SHP77 (cell line): ENCODE results near the gene TM4SF1.

Experiments used
- DNase-seq, 2 experiments: peaks; one replicate each; lab custom pipeline; 2025; lab: John Stamatoyannopoulos, UW

The TM4SF1 gene

GRCh38 chr3:149375501-149376196 lies 1.8 kb downstream of the TM4SF1 start:
- peak in 1 of 2 experiments; percentile 12 for DNase-seq

GRCh38 chr3:149374793-149375500 lies 2.5 kb downstream of the TM4SF1 start:
- DNase-seq = no peak

DNA sequence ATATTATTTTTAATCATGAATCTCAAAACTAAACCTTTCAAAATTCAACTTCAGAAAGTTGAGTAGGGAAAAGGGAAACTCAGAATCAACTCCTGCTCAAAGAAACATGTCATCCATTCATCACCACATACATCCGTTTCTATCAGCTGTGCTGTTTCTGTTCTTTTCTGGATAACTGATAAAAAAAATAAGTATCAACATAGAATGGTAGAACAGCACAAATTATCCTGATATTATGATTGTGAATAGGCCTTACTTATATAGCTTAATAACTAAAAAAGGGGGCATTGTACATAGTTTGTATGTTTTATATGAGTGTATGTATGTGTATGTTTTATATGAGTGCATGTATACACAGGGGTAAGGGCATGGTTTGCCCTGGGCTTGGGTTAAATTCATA lies 3.1 kb downstream of the TM4SF1 start:
- no peak for DNase-seq

GRCh38 chr3:149373235-149374125 lies 4.0 kb downstream of the TM4SF1 start:
- DNase-seq = no peak

GRCh38 chr3:149371723-149372114 lies 5.7 kb downstream of the TM4SF1 start:
- DNase-seq = no peak

GRCh38 chr3:149371001-149371722 lies 6.3 kb downstream of the TM4SF1 start:
- DNase-seq = no peak

- DNase-seq = no peak
Observed at GRCh38 chr3:149369991-149370866, 7.2 kb downstream of the TM4SF1 start.

- peak; percentile 51 to 60 for DNase-seq
Observed at GRCh38 chr3:149368674-149369497, 8.6 kb downstream of the TM4SF1 start.

DNA sequence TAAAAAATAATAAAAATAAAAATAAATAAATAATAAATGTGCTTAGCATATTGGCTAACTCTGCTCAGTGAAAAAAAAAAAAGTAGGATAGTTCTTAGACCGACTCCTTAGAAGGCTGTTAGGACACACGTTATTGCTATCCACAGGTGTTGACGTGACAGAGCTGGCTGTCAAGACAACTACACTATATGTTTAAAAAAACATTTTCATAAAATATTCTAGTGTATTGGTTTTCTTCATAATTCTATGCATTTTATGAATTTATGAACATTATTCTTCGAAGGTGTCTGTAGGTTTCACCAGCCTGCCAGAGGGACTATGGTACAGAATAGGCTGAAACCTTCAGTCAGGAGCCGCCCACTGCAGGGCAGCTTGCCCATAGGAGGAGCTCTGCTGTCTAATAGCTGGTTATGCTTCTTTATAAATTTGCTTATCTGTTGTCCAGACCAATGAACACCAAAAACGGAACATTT lies 9.2 kb downstream of the TM4SF1 start:
- DNase-seq = no peak

DNA sequence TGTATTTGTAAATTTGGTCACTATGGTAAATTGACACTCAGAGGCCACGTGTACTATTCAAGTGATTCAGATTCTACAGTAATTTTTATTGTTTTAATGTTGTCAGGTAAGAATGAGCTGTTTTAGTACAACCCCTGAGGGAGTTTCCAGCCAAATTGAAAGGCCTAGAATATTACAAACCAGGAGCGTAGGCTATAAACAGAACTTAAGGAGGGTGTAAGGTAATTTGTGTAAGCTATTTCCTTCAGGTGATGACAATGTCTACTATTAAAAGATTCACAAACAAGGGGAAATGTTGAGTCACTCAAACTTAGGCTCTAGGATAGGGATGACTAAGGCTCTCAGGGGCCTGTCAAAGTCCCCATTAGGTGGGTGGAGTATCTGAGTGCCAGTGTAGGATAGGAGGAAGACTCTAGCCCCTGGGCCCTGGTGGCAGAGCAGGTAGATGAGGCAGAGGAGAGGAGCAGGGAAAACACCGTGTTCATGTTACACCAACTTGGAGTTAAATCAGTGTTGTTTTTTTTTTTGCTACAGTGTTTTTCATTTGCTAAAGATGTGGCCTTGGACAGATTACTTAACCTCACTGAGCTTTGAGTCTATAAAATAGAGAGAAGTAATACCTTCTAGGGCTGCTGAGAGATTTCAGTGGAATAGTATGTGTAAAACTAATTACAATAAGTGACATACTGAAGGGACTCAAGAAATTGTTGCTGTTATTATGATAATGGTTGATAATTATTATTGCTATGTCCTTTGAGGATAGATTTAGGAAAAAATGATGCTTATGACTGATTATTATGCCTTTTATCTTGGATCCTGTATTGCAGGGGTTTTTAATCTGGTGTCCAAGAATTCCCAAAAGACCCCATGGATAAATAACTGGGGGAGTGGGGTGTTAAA lies 10.3 kb downstream of the TM4SF1 start:
- DNase-seq = no peak

GRCh38 chr3:149366031-149366430 lies 11.4 kb downstream of the TM4SF1 start:
- DNase-seq = no peak

DNA sequence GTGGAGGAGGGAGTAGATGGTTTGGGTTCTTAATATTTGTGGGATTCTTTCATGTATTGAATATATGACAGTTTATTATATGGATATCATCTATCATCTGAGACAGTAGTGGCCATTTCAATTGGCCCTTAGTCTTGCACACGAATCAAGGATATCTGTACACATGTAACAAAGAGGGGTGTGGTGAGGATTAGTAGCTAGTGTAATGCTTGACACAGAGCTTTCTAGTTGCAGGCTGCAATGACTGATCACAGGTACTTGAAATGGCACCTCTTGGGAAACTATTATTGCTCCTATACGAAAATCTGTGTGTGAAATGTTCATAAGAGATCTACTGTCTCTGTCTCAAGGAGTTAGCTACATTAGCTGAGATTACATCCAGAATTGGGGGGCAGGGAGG lies 12.8 kb downstream of the TM4SF1 start:
- DNase-seq = no peak

DNA sequence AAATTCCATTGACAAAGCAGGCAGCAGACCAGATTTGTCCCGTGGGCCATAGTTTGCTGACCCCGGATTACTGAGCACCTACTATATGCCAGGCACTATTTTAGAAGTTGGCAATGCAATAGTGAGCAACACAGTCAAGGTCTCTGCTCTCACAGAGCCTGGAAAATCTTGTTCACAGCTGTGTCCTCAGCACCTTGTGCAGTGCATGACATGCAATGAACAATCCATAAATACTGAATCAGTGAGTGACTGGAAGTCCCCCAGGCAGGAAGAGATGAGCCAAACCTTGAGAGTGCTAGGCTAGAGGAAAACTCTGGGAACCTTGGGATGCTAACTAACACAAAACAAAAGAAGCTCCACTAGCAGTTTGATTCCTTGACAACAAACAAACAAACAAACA lies 14.4 kb downstream of the TM4SF1 start:
- no peak for DNase-seq

GRCh38 chr3:149362366-149362765 lies 15.1 kb downstream of the TM4SF1 start:
- DNase-seq = no peak

DNA sequence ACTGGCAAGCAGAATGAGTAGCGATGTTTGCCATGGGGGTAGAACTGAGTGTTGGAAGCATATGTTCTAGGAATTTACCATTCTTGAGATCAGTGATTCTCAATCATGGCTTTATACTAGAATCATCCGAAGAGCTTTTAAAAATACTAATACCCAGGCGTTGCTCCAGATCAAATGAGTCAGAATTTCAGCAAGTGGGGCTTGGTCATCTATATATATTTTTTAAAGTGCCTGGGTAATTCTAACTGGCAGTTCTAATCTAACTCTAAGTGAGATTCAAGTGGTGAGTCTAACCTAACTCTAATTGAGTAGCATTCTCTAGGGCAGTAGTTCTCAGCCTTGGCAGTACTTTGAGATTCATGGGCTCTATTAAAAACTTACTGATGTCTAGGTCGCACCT lies 20.8 kb downstream of the TM4SF1 start:
- DNase-seq = no peak

GRCh38 chr3:149356044-149356592 lies 21.3 kb downstream of the TM4SF1 start:
- no peak for DNase-seq

DNA sequence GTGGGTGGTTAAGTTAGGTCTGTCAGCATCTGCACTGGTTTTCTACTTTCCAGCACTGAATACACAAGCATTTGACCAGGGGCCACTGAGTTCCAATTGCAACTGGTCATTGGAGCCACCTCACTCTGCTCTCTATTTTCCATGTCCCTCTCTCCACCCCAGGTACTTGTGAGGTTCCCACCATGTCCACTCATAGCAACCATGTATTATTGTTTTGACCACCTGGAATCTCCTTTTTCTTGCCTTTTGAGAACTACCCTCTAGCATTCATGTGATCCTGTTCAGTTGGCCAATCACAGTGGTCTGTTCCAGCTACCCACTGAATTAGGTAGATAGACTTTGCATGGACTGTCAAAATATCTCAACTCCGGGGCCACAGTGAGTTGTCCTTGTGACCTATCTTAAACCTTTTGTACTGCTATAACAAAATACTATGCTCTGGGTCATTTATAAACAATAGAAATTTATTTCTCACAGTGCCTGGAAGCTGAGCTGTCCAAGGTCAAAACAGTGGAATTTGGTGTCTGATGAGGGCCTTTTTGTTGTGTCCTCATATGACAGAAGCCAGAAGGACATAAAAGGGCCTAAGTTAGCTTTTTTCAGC lies 23.8 kb downstream of the TM4SF1 start:
- DNase-seq = no peak

GRCh38 chr3:149352556-149352955 lies 24.9 kb downstream of the TM4SF1 start:
- peak; percentile 72 to 76 for DNase-seq
